ENCODE measurements around the gene CD22.
A peak's percentile ranks its signal among the peaks of the same experiment; 100 is the strongest.

- TF ChIP-seq, protein P1, sequence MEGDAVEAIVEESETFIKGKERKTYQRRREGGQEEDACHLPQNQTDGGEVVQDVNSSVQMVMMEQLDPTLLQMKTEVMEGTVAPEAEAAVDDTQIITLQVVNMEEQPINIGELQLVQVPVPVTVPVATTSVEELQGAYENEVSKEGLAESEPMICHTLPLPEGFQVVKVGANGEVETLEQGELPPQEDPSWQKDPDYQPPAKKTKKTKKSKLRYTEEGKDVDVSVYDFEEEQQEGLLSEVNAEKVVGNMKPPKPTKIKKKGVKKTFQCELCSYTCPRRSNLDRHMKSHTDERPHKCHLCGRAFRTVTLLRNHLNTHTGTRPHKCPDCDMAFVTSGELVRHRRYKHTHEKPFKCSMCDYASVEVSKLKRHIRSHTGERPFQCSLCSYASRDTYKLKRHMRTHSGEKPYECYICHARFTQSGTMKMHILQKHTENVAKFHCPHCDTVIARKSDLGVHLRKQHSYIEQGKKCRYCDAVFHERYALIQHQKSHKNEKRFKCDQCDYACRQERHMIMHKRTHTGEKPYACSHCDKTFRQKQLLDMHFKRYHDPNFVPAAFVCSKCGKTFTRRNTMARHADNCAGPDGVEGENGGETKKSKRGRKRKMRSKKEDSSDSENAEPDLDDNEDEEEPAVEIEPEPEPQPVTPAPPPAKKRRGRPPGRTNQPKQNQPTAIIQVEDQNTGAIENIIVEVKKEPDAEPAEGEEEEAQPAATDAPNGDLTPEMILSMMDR (IDR thresholded peaks at IDR 0.05) = no peak
- TF ChIP-seq POLR2A (IDR thresholded peaks at IDR 0.05) = no peak
- TF ChIP-seq POLR2AphosphoS5 (IDR thresholded peaks at IDR 0.05) = peak in 1 of 4 donors; percentile 57
These were observed 10.1 kb upstream of the CD22 start for GRCh38 chr19:35318679-35319448.

All from sigmoid colon (tissue), 4 donors.